Germinal center (tissue), 1 donor: Measurements from ENCODE around the gene PPHLN1.
"Not testable (repeated sequence)": the region's sequence is repeated elsewhere in the genome, so short reads cannot be mapped to it uniquely, and the experiment has no call there.

ENCODE experiments used
- DNase-seq: peaks from one replicate; pipeline ENCODE4 v3.0.0; 2012; ENCODE audit warnings: mixed read lengths, low spot score

Gene PPHLN1

GRCh38 chr12:42323856-42324255, 2.1 kb upstream of the PPHLN1 start:
- no peak for DNase-seq

GRCh38 chr12:42325326-42325652, 678 bp upstream of the PPHLN1 start:
- no peak for DNase-seq

GRCh38 chr12:42326541-42327226, 717 bp downstream of the PPHLN1 start:
- DNase-seq: peak; percentile 39

- DNase-seq: no peak
These were observed 1.2 kb downstream of the PPHLN1 start for GRCh38 chr12:42327227-42327590.

GRCh38 chr12:42330097-42330496, 4.1 kb downstream of the PPHLN1 start:
- not testable (repeated sequence) for DNase-seq

- DNase-seq: peak; percentile 56
These were observed 6.6 kb downstream of the PPHLN1 start for GRCh38 chr12:42332301-42333285.

GRCh38 chr12:42336286-42336685, 10.3 kb downstream of the PPHLN1 start:
- no peak for DNase-seq

GRCh38 chr12:42338280-42338679, 12.3 kb downstream of the PPHLN1 start:
- no peak for DNase-seq

GRCh38 chr12:42342028-42342427, 16.1 kb downstream of the PPHLN1 start:
- no peak for DNase-seq

- no peak for DNase-seq
These were observed 17.8 kb downstream of the PPHLN1 start for GRCh38 chr12:42343721-42344120.

- DNase-seq: no peak
These were observed 20.5 kb downstream of the PPHLN1 start for GRCh38 chr12:42346403-42347002.

- DNase-seq: not testable (repeated sequence)
These were observed 23.4 kb downstream of the PPHLN1 start for GRCh38 chr12:42349119-42350020.

- DNase-seq: not testable (repeated sequence)
These were observed 24.0 kb downstream of the PPHLN1 start for GRCh38 chr12:42350021-42350407.

- no peak for DNase-seq
These were observed 30.4 kb downstream of the PPHLN1 start for GRCh38 chr12:42356344-42356743.

GRCh38 chr12:42360747-42361403, 34.9 kb downstream of the PPHLN1 start:
- DNase-seq: no peak

- no peak for DNase-seq
These were observed 36.1 kb downstream of the PPHLN1 start for GRCh38 chr12:42361909-42362646.

- no peak for DNase-seq
These were observed 36.8 kb downstream of the PPHLN1 start for GRCh38 chr12:42362647-42363260.

- no peak for DNase-seq
These were observed 38.7 kb downstream of the PPHLN1 start for GRCh38 chr12:42364692-42365091.

- no peak for DNase-seq
These were observed 39.5 kb downstream of the PPHLN1 start for GRCh38 chr12:42365486-42365885.

GRCh38 chr12:42370013-42370412, 44.0 kb downstream of the PPHLN1 start:
- no peak for DNase-seq
